Gastrocnemius medialis (tissue), 4 donors: Measurements from ENCODE around the gene CCND1. TPM values are rescaled to one million over a fixed set of nuclear protein-coding genes. Genes with fewer than 3 reads are reported as not detected.

Experiments used
- ATAC-seq, 2 donors: fragments of 150-250 bp; one replicate each; pipeline ENCODE4 v1.9.1; 2016
- DNase-seq, 2 donors: peaks; one replicate each; pipeline ENCODE4 v3.0.0-alpha.2; 2019
- H3K27ac ChIP-seq, 4 donors: fragments of 200-600 bp; sonication (generic); 1 replicate in 1 of 4; 2 replicates in 3 of 4; pipeline ENCODE4 v1.5.1; 2016 to 2018; ENCODE audit warnings: mild to moderate bottlenecking in 2 of 4, moderate library complexity in 1 of 4
- H3K27me3 ChIP-seq, 3 donors: fragments of 200-600 bp; sonication (generic) in 2 of 3; 1 replicate in 1 of 3; 2 replicates in 2 of 3; pipeline versions ENCODE4 v1.5.1 to v1.6.0; 2016 to 2019; ENCODE audit warnings: mild to moderate bottlenecking in 1 of 3, moderate library complexity in 1 of 3
- H3K36me3 ChIP-seq, 2 donors: fragments of 200-600 bp; sonication (generic) in 1 of 2; one replicate each; pipeline ENCODE4 v1.5.1; 2017 to 2018
- H3K4me1 ChIP-seq, 2 donors: fragments of 200-600 bp; sonication (generic) in 1 of 2; one replicate each; pipeline ENCODE4 v1.5.1; 2016 to 2017; ENCODE audit warnings: mild to moderate bottlenecking in 2 of 2
- H3K4me3 ChIP-seq, 4 donors: fragments of 200-600 bp; sonication (generic) in 3 of 4; 1 replicate in 1 of 4; 2 replicates in 3 of 4; pipeline ENCODE4 v1.5.1; 2016 to 2019; ENCODE audit warnings: mild to moderate bottlenecking in 2 of 4
- H3K9me3 ChIP-seq, 3 donors: fragments of 200-600 bp; sonication (generic) in 2 of 3; 1 replicate in 1 of 3; 2 replicates in 2 of 3; pipeline ENCODE4 v1.5.1; 2016 to 2019
- POLR2A ChIP-seq, 2 donors: fragments of 450-650 bp; IDR thresholded peaks; one replicate each; pipeline ENCODE4 v1.6.1; 2017; ENCODE audit warnings: antibody characterized with exemption in 2 of 2, mild to moderate bottlenecking in 2 of 2, moderate library complexity in 2 of 2
- in situ Hi-C, 4 donors: fragments of 200-750 bp; cut with MboI; loops; one replicate each; pipeline versions ENCODE4 v1.15.0 to v1.8.0; 2017; ENCODE audit warnings: low sequenced_read_pairs in 4 of 4
- intact Hi-C: fragments of 100-400 bp; cut with DNase I; formaldehyde crosslinking; loops from one replicate; pipeline ENCODE4 v1.15.1; 2023; ENCODE audit warnings: low total_unique reads
- total RNA-seq, 4 donors: library from RNA; depleted of rRNA; stranded (reverse); fragments of >200 nt; gene quantifications; one replicate each; pipeline versions ENCODE4 v1.1.0 to v1.2.3, GENCODE V29; 2016
- TF ChIP-seq, protein P1 (sequence below), 5 experiments: fragments of 450-650 bp in 3 of 5; fragments of 200-600 bp in 2 of 5; sonication (generic) in 2 of 5; IDR thresholded peaks in 4 of 5; conservative IDR thresholded peaks in 1 of 5; 1 replicate in 4 of 5; 2 replicates in 1 of 5; pipeline ENCODE4 v1.5.1; 2016 to 2019; ENCODE audit warnings: antibody characterized with exemption in 5 of 5, mild to moderate bottlenecking in 3 of 5, moderate library complexity in 3 of 5

CCND1 gene
- total RNA-seq, 4 donors from 2014 or later: 1.3 to 4.6 (median 3.2) TPM

DNA sequence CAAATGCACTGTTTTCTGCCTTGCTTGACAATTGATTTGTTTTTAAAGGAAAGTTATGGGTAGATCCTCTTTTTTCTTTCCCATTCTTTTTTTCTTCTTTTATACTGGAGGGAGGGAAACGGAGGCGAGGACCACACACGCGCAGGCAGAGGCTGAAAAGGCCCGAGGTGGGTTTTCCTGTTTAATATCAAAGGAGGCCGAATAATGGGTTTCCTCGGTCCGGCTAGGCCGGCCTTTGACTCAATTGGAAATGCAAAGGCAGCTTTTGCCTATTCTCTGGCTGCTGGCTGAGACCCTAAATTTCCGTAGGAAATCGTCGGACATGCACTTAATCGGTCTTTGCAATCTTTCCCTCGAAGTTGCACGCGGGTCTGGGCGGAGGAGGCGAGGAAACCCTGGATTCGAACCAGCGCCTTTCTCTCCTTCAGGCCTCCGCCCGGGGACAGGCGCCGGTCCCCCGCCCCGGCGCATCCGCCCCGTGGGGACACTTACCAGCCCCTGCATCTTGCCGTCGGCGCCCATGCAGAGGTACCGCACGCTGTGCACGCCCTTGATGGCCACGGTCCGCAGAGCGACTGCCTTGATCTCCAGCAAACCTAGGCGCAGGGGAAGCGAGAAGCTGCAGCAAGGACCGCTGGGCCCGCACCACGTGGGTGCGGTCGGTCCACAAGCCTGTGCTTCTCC is 62.0 kb downstream of the CCND1 start:
- in situ Hi-C loops (no loop called here), intact Hi-C loops (loop anchor here (5.0 kb wide), 1 partner anchor 184 kb away; no protein-coding TSS in a partner anchor)
- Histone ChIP-seq H3K9me3 (no peaks in the 10 kb centered on the region), H3K27ac (no peak overlapping the region), H3K4me1 (no peaks in the 10 kb centered on the region), H3K4me3 (no peak overlapping the region), H3K27me3 (peaks cover 62 to 70% (median 69%) of the 10 kb centered on the region in 3 donors), H3K36me3 (no peaks in the 10 kb centered on the region)
- DNase-seq (no peak), ATAC-seq (no peak)
- TF ChIP-seq, protein P1, sequence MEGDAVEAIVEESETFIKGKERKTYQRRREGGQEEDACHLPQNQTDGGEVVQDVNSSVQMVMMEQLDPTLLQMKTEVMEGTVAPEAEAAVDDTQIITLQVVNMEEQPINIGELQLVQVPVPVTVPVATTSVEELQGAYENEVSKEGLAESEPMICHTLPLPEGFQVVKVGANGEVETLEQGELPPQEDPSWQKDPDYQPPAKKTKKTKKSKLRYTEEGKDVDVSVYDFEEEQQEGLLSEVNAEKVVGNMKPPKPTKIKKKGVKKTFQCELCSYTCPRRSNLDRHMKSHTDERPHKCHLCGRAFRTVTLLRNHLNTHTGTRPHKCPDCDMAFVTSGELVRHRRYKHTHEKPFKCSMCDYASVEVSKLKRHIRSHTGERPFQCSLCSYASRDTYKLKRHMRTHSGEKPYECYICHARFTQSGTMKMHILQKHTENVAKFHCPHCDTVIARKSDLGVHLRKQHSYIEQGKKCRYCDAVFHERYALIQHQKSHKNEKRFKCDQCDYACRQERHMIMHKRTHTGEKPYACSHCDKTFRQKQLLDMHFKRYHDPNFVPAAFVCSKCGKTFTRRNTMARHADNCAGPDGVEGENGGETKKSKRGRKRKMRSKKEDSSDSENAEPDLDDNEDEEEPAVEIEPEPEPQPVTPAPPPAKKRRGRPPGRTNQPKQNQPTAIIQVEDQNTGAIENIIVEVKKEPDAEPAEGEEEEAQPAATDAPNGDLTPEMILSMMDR (IDR thresholded peaks at IDR 0.05 in 4 of 5, conservative IDR thresholded peaks at IDR 0.05 in 1 of 5): no peak
- TF ChIP-seq POLR2A (IDR thresholded peaks at IDR 0.05): no peak

DNA sequence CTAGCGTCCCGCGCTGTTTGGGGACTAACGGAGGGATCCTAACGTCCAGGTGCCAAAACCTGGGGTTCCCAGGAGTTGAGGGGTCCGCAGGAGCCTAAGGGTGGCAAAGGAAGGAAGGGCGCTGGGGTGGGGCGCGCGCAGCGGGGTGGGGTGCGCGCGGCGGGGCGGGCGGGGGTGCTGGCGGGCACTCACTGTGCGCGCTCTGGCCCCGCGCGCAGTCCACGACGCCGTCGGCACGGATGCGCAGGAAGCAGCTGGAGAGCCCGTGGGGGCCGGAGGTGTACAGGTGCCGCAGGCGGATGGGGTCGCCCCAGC is 62.5 kb downstream of the CCND1 start:
- TF ChIP-seq, protein P1 (IDR thresholded peaks at IDR 0.05 in 4 of 5, conservative IDR thresholded peaks at IDR 0.05 in 1 of 5): no peak
- no peak for TF ChIP-seq POLR2A (IDR thresholded peaks at IDR 0.05)
- DNase-seq (no peak), ATAC-seq (no peak)
- Histone ChIP-seq H3K9me3 (no peaks in the 10 kb centered on the region), H3K4me3 (no peak overlapping the region), H3K4me1 (no peaks in the 10 kb centered on the region), H3K27ac (no peak overlapping the region), H3K36me3 (no peaks in the 10 kb centered on the region), H3K27me3 (peaks cover 62 to 70% (median 67%) of the 10 kb centered on the region in 3 donors)
- in situ Hi-C loops (no loop called here), intact Hi-C loops (loop anchor here (5.0 kb wide), 1 partner anchor 184 kb away; no protein-coding TSS in a partner anchor)

Other genes with a start within 250 kb of the CCND1 start
- gene LINC01488, start 159.5 kb upstream of the CCND1 start, total RNA-seq: not detected
- 10 to 100 TPM in 2 of 4 donors, 1 to 10 TPM in 2; 9.5 to 18.2 (median 13.3) TPM for gene LTO1, start 34.2 kb downstream of the CCND1 start, total RNA-seq
- gene FGF19, start 62.9 kb downstream of the CCND1 start, total RNA-seq: not detected
- not detected for gene FGF4, start 134.2 kb downstream of the CCND1 start, total RNA-seq
- gene FGF3, start 178.3 kb downstream of the CCND1 start, total RNA-seq: not detected